ENCODE data around the gene ATP1A4. TPM values are rescaled to one million over a fixed set of nuclear protein-coding genes. Genes with fewer than 3 reads are reported as not detected.

The ATP1A4 gene
- total RNA-seq, 4 donors from 2014 or later = 0.57 TPM; not detected in 3

DNA sequence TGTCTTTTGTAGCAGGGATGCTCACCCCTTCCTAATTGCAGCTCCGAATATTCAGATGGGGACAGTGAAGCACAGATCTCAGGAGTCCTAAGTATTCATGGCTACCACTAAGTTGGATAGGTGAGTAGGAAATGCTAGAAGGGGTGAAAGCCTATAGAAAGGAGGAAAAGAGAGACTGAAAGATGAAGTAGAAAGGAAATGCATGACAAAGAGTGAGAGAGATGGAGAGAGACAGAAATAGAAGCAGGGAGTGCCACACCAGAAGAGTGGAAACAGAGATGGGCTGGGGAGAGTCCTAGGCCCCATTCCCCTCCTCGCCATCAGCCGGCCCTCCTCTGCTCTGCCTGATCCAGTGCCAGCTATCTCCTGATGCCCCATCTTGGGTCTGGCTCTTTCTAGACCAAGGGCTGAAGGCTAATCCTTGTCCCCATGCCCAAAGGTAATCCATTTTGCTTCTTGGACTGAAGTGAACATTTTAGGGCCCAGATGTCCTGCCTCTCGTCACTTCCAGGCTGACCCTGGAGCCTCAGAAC, 55.8 kb downstream of the ATP1A4 start:
- Histone ChIP-seq H3K4me3 (no peak overlapping the region), H3K4me1 (peaks cover 0 to 28% (median 8%) of the 10 kb centered on the region in 4 donors), H3K27ac (peak overlapping the region in 1 of 4 donors; percentile 86), H3K27me3 (no peaks in the 10 kb centered on the region), H3K9me3 (no peaks in the 10 kb centered on the region), H3K36me3 (peaks cover 0 to 19% (median 0%) of the 10 kb centered on the region in 3 donors)
- TF ChIP-seq, protein P1, sequence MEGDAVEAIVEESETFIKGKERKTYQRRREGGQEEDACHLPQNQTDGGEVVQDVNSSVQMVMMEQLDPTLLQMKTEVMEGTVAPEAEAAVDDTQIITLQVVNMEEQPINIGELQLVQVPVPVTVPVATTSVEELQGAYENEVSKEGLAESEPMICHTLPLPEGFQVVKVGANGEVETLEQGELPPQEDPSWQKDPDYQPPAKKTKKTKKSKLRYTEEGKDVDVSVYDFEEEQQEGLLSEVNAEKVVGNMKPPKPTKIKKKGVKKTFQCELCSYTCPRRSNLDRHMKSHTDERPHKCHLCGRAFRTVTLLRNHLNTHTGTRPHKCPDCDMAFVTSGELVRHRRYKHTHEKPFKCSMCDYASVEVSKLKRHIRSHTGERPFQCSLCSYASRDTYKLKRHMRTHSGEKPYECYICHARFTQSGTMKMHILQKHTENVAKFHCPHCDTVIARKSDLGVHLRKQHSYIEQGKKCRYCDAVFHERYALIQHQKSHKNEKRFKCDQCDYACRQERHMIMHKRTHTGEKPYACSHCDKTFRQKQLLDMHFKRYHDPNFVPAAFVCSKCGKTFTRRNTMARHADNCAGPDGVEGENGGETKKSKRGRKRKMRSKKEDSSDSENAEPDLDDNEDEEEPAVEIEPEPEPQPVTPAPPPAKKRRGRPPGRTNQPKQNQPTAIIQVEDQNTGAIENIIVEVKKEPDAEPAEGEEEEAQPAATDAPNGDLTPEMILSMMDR (IDR thresholded peaks at IDR 0.05) = no peak
- no peak for TF ChIP-seq POLR2A (IDR thresholded peaks at IDR 0.05)
- no peak for DNase-seq

DNA sequence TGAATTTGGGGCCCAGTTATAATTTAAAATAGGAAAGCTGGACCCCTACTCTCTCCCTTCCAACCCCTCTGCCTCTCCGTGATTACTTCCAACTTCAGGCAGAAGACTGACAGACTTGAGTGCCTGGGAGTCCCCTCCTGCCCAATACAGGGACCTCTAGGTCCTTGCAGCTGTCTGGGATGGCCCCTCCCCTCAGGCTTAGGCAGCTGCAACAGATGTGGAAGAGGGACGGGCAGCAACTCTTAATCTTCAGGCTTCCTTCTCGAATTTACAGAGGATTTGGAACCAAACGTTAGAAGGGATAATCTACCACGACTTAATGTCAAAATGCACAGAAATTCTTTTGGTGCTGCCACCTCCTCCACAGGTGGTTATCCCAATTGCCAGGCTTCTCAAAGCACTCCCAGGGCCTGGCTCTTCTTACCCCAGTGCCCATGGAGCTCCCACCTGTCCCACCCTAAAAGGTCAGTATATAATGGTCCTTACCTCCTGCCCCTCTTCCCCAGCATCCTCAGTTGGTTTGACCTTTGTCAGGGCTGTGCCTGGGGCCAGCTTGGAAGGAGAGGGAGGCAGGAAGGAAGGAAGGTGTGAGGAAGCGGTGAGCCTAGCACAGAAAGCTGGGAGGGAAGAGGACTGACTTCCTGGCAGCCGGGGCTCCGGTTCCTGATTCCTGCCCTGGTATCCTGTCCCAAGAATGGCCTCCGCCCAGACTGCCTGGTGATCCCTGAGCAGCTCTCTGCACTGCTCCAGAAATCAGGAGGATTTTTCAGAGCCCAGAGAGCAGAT, 56.6 kb downstream of the ATP1A4 start:
- Histone ChIP-seq H3K4me1 (peaks cover 0 to 28% (median 8%) of the 10 kb centered on the region in 4 donors), H3K36me3 (peaks cover 0 to 27% (median 0%) of the 10 kb centered on the region in 3 donors), H3K4me3 (no peak overlapping the region), H3K27ac (peak overlapping the region in 2 of 4 donors; percentile 10 to 49), H3K27me3 (no peaks in the 10 kb centered on the region), H3K9me3 (no peaks in the 10 kb centered on the region)
- DNase-seq = peak in 1 of 3 donors; percentile 39
- no peak for TF ChIP-seq POLR2A (IDR thresholded peaks at IDR 0.05)
- TF ChIP-seq, protein P1 (IDR thresholded peaks at IDR 0.05) = no peak

DNA sequence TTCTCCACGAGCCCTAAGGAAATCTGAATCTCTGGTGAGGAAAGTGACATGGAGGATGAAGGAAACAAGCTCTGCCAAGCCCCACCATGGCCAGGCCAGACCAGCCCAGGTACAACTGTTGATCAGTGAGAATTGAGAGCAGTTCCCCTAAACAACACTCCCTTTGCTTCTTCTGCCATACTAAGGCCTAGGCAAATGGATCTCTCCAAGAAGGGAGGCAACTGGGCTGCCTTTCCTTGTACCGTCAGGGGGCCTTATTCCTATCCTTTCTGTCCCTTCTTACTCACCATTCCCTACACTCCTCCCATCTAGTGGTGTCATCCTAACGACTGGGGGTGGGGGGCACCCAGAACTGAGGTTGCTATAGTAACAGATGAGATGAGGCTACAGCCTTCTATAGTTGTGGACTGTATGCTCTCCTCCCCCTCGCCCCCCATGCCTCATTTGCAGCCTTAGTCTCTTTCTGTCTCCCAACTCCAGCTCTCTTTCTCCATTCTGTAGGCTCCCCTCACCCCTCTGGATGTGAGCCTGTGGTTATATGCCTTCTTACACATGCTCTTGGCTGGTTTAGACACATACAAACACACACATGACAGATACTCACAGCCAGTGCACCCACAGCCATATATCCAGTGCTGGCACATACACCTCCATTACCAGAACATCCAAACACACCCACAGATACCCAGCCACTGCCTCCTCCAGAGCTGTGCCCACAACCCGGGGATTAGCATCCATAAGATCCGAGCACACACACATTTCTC, 57.3 kb downstream of the ATP1A4 start:
- H3K4me1 ChIP-seq = peaks cover 0 to 28% (median 8%) of the 10 kb centered on the region in 4 donors
- no peaks in the 10 kb centered on the region for H3K9me3 ChIP-seq
- TF ChIP-seq, protein P1 (IDR thresholded peaks at IDR 0.05) = no peak
- no peak for TF ChIP-seq POLR2A (IDR thresholded peaks at IDR 0.05)
- DNase-seq = peak in 1 of 3 donors; percentile 34
- peaks cover 0 to 35% (median 0%) of the 10 kb centered on the region in 3 donors for H3K36me3 ChIP-seq
- H3K27me3 ChIP-seq = no peaks in the 10 kb centered on the region
- peak overlapping the region in 1 of 4 donors; percentile 49 for H3K27ac ChIP-seq
- no peak overlapping the region for H3K4me3 ChIP-seq

DNA sequence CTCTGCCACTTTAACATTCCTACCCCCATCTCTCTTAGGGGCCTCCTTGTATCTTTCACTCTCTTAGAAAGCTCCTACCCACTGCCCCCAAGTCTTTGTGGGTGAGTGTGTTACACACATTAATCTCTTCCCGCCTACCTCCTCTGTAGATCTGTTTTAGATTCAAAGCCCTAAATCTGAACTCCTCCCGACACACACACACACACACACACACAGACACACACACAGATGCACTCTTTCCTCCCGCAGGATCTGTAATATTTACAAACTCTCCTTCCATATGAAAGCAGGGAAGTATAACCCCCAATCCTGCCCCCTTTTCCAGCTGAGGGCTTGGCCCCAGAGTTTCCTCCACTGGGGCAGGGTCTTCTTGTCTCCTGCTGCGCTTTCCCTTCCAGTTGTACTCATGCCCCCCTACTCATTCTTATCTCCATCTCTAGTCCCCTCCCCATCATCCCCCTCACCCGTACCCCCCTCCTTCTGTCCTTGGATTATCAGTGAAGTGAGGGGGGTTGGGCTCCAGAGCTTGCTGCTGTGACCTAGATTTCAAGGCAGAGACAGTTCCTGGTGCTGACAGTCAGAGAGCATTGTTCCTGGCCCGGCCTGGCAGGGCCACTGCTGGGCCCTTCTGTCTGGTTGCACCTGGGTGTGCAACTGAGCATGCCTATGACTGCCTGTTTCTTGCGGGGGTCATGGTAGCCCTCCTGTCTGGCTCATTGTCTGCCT, 58.1 kb downstream of the ATP1A4 start:
- peak overlapping the region in 1 of 4 donors; percentile 46 for H3K27ac ChIP-seq
- no peaks in the 10 kb centered on the region for H3K27me3 ChIP-seq
- H3K36me3 ChIP-seq = peaks cover 0 to 42% (median 0%) of the 10 kb centered on the region in 3 donors
- no peaks in the 10 kb centered on the region for H3K9me3 ChIP-seq
- no peak for DNase-seq
- no peak overlapping the region for H3K4me3 ChIP-seq
- peaks cover 0 to 28% (median 5%) of the 10 kb centered on the region in 4 donors for H3K4me1 ChIP-seq
- TF ChIP-seq POLR2A (IDR thresholded peaks at IDR 0.05) = no peak
- TF ChIP-seq, protein P1 (IDR thresholded peaks at IDR 0.05) = no peak

DNA sequence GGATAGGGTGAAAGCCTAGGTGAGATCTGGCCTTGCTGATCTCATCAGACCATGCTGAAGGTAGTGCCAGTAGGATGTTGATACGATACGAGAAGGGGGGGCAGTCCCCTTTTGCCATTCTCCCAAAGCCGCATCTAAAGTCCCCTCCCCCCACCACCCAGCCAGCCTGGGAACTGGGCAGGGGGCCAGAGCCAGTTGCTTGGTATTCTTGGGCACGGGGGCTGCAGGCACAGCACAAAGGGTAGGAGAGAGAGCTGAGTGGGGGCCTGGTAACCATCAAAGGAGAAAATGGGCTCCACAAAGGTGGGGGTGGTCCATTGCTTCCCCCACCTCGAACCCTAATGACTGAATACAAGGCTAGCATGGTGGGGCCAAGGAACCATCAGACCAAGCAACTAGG, 59.2 kb downstream of the ATP1A4 start:
- Histone ChIP-seq H3K27me3 (no peaks in the 10 kb centered on the region), H3K4me1 (peaks cover 0 to 23% (median 5%) of the 10 kb centered on the region in 4 donors), H3K9me3 (no peaks in the 10 kb centered on the region), H3K4me3 (no peak overlapping the region), H3K27ac (no peak overlapping the region), H3K36me3 (peaks cover 0 to 53% (median 0%) of the 10 kb centered on the region in 3 donors)
- DNase-seq = peak in 1 of 3 donors; percentile 42
- no peak for TF ChIP-seq POLR2A (IDR thresholded peaks at IDR 0.05)
- TF ChIP-seq, protein P1 (IDR thresholded peaks at IDR 0.05) = no peak
